ENCODE data around the gene CPT1C. TPM values are rescaled to one million over a fixed set of nuclear protein-coding genes. Genes with fewer than 3 reads are reported as not detected.
A peak's percentile ranks its signal among the peaks of the same experiment; 100 is the strongest.

Gene CPT1C
- total and polyA plus RNA-seq, 9 donors, result 5.4 to 16.0 (median 11.1) TPM

DNA sequence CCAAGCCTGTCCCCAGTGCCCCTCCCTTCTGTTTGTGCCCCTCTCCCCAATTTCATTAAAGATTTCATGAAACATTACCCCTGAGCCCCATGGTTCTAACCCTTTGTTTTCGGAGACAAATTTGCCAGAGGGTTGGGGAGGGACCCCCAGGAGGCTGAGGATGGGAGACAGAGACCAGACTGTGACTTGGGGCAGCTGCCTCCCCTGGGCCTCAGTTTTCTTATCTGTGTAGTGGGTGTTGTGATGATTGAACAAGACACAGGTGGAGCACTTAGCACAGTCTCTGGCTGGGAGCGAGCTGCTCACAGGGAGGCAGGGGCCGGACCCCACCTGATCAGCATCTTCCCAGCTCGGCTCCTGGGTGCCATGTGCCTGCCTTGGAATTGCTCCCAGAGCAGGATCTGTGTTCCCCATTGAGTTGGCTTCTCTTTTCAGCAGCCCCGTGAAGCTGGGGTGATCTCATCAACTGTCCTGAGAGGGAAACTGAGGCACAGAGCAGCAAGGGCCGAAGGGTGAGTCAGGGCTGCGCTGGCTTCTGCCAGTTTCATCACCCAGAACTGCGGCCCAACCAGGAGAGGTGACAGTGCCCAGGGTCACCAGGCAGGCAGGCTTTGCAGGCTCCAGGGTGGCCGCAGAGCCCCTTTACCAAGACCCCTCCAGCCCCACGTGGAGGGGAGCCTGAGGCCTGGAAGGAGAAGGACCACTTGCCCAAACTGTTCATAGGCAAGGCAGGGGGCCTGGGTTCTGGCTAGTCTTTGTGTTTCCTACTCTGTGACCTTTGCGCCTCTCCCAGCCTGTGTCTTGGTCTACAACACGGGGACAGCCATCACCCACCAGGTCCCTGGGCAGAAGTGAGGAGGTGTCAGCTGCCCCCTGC, 32.1 kb upstream of the CPT1C start:
- no peak overlapping the region for H3K4me3 ChIP-seq (ENCODE audit: low read length)
- peaks cover 2% of the 10 kb centered on the region for H3K4me1 ChIP-seq (ENCODE audit: control insufficient read depth, insufficient read depth, low read length)
- H3K27me3 ChIP-seq (ENCODE audit: control insufficient read depth, insufficient read depth, low read length), result no peaks in the 10 kb centered on the region
- H3K36me3 ChIP-seq (ENCODE audit: control insufficient read depth, insufficient read depth, low read length), result peaks cover 94% of the 10 kb centered on the region
- WGBS (ENCODE audit: insufficient coverage), result 82% methylated on average over 8 of the region's 12 CpGs
- DNase-seq, result no peak
- H3K27ac ChIP-seq (ENCODE audit: low read length), result no peak overlapping the region
- H3K9me3 ChIP-seq (replicated peaks; ENCODE audit: control insufficient read depth, low read depth, low read length), result no peaks in the 10 kb centered on the region

DNA sequence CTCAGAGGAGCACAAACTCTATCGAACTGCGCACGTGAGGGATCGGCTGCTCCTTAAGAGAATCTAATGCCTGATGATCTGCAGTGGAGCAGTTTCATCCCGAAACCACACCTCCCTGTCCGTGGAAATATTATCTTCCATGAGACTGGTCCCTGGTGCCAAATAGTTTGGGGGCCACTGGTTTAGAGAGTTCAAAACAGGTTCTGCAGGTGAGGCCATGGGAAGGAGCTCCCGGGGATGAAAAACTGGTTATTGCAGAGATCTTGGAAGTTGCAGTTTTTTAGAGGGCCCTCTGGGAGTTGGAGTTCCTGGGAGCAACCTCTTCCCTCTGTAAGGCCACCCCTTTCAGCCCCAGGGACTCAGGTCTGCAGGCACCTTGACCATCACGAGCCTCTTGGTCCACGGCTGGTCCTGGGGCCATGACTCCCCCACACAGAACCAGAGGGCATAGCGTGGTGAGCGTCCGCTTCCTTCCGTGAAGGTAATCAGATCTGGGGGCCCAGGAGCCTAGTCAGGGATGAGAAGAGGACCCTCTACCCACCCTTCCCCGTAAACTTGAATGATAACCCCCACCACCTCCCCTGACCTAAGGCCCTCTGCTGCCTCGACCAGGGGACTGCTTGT, 30.5 kb upstream of the CPT1C start:
- DNase-seq, result no peak
- Histone ChIP-seq H3K4me3 (ENCODE audit: low read length) (no peak overlapping the region), H3K27ac (ENCODE audit: low read length) (no peak overlapping the region), H3K9me3 (replicated peaks; ENCODE audit: control insufficient read depth, low read depth, low read length) (no peaks in the 10 kb centered on the region), H3K4me1 (ENCODE audit: control insufficient read depth, insufficient read depth, low read length) (peaks cover 13% of the 10 kb centered on the region), H3K27me3 (ENCODE audit: control insufficient read depth, insufficient read depth, low read length) (no peaks in the 10 kb centered on the region), H3K36me3 (ENCODE audit: control insufficient read depth, insufficient read depth, low read length) (peaks cover 78% of the 10 kb centered on the region)
- WGBS (ENCODE audit: insufficient coverage), result 94% methylated on average over 8 of the region's 15 CpGs

DNA sequence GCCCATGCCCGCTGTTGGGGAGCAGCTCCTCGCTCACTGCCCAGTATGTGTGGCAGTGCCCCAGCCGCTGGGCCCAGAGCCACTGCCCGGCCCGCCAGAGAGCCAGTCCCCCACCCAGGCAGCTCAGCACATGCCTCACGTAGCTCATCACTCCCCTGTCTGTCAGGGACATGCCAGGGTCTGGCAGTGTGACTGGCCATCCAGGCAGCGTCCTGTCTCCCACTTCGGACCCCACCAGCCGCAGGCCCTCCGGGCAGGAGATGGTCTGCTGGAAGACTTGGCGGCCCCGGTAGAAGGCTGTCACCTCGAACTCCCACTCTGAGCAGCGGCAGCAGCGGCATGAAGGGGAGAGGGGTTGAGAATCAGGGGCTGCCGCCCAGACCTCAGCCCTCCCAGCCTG, 28.9 kb upstream of the CPT1C start:
- DNase-seq, result no peak
- Histone ChIP-seq H3K4me1 (ENCODE audit: control insufficient read depth, insufficient read depth, low read length) (peaks cover 24% of the 10 kb centered on the region), H3K4me3 (ENCODE audit: low read length) (no peak overlapping the region), H3K9me3 (replicated peaks; ENCODE audit: control insufficient read depth, low read depth, low read length) (no peaks in the 10 kb centered on the region), H3K27ac (ENCODE audit: low read length) (no peak overlapping the region), H3K27me3 (ENCODE audit: control insufficient read depth, insufficient read depth, low read length) (no peaks in the 10 kb centered on the region), H3K36me3 (ENCODE audit: control insufficient read depth, insufficient read depth, low read length) (peaks cover 62% of the 10 kb centered on the region)
- 96% methylated on average over 13 of the region's 16 CpGs for WGBS (ENCODE audit: insufficient coverage)

DNA sequence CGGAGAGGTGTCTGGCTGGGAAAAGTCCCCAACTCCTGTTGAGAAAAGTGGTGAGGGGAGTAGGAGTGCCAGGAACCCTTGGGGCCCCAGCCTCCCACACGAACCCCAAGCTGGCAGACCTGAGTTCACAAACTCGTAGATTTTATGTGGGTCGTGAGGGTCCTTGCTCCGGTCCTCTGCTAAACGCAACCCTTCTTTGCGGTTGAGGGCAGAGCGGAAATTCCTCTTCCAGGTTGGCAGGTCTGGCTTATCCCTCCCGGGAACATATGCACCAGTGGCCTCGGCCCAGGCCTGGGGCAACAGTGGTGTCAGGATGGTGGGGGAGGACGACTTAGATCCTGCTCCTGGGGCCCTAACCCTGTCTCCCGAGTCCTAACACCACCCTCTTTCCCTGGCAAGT, 27.7 kb upstream of the CPT1C start:
- H3K36me3 ChIP-seq (ENCODE audit: control insufficient read depth, insufficient read depth, low read length), result peaks cover 50% of the 10 kb centered on the region
- H3K4me1 ChIP-seq (ENCODE audit: control insufficient read depth, insufficient read depth, low read length), result peaks cover 26% of the 10 kb centered on the region
- WGBS (ENCODE audit: insufficient coverage), result 90% methylated on average over 11 of the region's 12 CpGs
- H3K27ac ChIP-seq (ENCODE audit: low read length), result no peak overlapping the region
- no peak for DNase-seq
- H3K4me3 ChIP-seq (ENCODE audit: low read length), result no peak overlapping the region
- H3K9me3 ChIP-seq (replicated peaks; ENCODE audit: control insufficient read depth, low read depth, low read length), result no peaks in the 10 kb centered on the region
- H3K27me3 ChIP-seq (ENCODE audit: control insufficient read depth, insufficient read depth, low read length), result no peaks in the 10 kb centered on the region

DNA sequence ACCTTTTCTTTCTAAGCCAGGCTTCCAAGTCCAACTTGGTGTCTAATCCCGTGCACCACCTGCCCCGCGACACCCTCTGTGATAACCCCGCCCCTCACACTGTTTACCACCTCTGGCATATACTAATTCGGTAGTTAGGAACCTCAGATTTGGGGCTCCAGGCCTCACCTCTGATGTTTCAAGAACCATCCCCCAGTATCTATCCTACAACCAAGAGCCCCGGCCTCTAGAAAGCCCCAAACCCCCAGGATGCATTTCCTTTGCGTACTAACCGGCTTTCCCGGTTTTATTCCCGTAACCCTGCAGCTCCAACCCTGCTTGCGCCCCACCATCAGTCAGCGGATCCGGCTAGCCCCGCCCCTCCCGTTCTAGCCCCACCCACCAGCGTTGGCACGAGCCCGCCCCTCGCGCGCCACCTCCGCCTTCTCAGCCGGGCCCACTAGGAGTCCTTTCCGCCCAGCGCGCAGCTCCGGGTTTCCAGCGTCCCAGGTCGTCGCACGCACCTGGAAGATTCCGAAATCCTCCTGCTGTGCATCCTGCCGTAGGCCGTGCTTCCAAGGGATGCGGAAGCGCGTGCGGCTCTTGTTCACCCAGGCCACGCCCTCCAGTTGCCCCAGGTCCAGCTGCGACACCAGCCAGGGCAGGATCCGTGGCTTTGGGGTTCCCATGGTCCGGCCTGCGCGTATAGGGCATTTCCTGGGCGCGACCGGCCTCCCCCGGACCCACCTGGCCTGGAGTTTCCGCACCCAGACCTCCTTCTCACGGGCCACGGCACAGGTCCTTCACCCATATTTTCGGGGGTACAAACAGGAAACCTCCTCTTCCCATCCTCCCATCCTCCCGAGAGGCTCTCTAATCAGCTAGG, 26.5 kb upstream of the CPT1C start:
- Histone ChIP-seq H3K36me3 (ENCODE audit: control insufficient read depth, insufficient read depth, low read length) (peaks cover 47% of the 10 kb centered on the region), H3K27ac (ENCODE audit: low read length) (peak overlapping the region; percentile 91), H3K27me3 (ENCODE audit: control insufficient read depth, insufficient read depth, low read length) (no peaks in the 10 kb centered on the region), H3K9me3 (replicated peaks; ENCODE audit: control insufficient read depth, low read depth, low read length) (no peaks in the 10 kb centered on the region), H3K4me3 (ENCODE audit: low read length) (peak overlapping the region; percentile 80), H3K4me1 (ENCODE audit: control insufficient read depth, insufficient read depth, low read length) (peaks cover 26% of the 10 kb centered on the region)
- peak; percentile 82 for DNase-seq
- WGBS (ENCODE audit: insufficient coverage), result under 1% methylated on average over 52 of the region's 53 CpGs

DNA sequence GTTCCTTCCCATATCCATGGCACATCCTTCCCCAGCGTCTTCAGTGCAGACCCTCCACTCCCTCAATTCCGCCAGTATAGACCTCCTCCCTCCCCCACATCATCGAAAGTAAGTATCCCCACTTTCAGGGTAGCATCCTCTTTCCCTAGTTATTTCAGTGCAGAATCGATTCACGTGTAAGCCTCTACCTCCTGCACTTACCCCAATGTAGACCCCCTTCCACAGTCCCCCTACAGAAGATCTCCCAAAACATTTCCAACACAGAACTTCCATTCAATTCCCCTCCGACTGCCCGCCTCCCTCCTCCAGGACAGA, 25.9 kb upstream of the CPT1C start:
- no peaks in the 10 kb centered on the region for H3K9me3 ChIP-seq (replicated peaks; ENCODE audit: control insufficient read depth, low read depth, low read length)
- peaks cover 47% of the 10 kb centered on the region for H3K36me3 ChIP-seq (ENCODE audit: control insufficient read depth, insufficient read depth, low read length)
- H3K27me3 ChIP-seq (ENCODE audit: control insufficient read depth, insufficient read depth, low read length), result no peaks in the 10 kb centered on the region
- WGBS (ENCODE audit: insufficient coverage), result 1% methylated on average over 7 of the region's 7 CpGs
- no peak for DNase-seq
- H3K4me3 ChIP-seq (ENCODE audit: low read length), result peak overlapping the region; percentile 80
- peaks cover 26% of the 10 kb centered on the region for H3K4me1 ChIP-seq (ENCODE audit: control insufficient read depth, insufficient read depth, low read length)
- H3K27ac ChIP-seq (ENCODE audit: low read length), result peak overlapping the region; percentile 91

DNA sequence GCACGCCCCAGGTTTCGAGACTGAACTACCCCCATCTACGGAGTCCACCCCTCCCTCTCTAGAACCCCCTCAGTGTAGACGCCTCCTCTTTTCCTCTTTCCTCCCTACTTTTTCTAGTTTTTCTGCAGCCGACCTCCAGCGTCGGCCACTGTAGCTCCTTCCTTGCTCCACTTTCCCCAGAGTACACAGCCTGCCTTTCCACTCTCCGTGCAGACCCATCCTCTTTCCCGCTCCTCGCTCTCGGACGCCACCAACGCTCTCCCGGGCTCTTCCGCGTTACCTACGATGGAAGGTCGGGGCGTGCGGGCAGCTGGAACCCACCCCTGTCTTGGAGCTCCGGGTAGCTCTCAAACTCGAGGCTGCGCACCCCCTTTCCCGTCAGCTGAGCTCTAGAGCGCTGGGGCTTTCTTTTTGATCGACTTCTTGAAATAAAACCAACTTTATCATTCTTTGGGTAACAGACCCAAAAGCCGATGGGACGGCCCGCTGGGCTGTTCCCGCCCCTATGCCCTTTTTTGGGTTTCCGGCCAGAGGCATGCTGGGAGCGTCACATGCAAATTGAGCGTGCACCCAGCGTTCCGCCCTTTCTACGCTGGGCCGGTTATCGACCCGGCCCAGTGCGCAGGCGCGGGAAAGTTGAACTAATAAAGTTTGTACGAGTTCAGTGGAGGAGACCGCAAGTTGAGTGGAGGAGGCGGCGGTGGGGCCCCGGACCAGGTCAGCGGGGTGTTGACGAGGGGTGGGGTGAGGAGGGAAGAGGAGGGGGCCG, 25.4 kb upstream of the CPT1C start, which contains the start of the genes BCL2L12 and IRF3:
Gene BCL2L12, plus strand, starts transcription at position 583 of the 769 bp plus-strand sequence. CDS start 760 bp downstream, outside the sequence.
Gene IRF3, minus strand, starts transcription at position 507 of the 769 bp plus-strand sequence. CDS start 1,019 bp downstream, outside the sequence.
- Histone ChIP-seq H3K4me1 (ENCODE audit: control insufficient read depth, insufficient read depth, low read length) (peaks cover 26% of the 10 kb centered on the region), H3K9me3 (replicated peaks; ENCODE audit: control insufficient read depth, low read depth, low read length) (no peaks in the 10 kb centered on the region), H3K36me3 (ENCODE audit: control insufficient read depth, insufficient read depth, low read length) (peaks cover 45% of the 10 kb centered on the region), H3K27ac (ENCODE audit: low read length) (peak within 1 kb of the TSS; percentile 91), H3K27me3 (ENCODE audit: control insufficient read depth, insufficient read depth, low read length) (no peaks in the 10 kb centered on the region), H3K4me3 (ENCODE audit: low read length) (peak within 1 kb of the TSS; percentile 80)
- WGBS (ENCODE audit: insufficient coverage), result under 1% methylated on average over 50 of the region's 50 CpGs
- DNase-seq, result peak; percentile 99

DNA sequence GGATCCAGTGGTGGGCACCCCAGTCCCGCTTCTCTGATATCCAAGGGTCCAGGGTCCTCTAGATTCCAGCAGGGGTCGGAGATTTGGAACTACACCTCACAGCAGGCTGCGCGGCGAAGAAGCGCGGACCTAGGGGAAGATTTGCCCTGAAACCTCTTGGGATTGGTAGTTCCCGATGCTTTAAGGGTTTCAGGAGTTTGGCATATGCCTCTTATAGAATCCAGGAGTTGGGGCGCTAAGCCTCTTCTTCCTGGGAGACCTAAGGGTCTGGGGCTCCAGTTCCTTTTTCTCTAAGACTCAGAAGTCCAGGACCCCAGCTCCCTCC, 24.8 kb upstream of the CPT1C start:
- DNase-seq, result no peak
- H3K4me1 ChIP-seq (ENCODE audit: control insufficient read depth, insufficient read depth, low read length), result peaks cover 26% of the 10 kb centered on the region
- H3K4me3 ChIP-seq (ENCODE audit: low read length), result peak overlapping the region; percentile 80
- H3K27ac ChIP-seq (ENCODE audit: low read length), result peak overlapping the region; percentile 91
- no peaks in the 10 kb centered on the region for H3K9me3 ChIP-seq (replicated peaks; ENCODE audit: control insufficient read depth, low read depth, low read length)
- H3K27me3 ChIP-seq (ENCODE audit: control insufficient read depth, insufficient read depth, low read length), result no peaks in the 10 kb centered on the region
- peaks cover 40% of the 10 kb centered on the region for H3K36me3 ChIP-seq (ENCODE audit: control insufficient read depth, insufficient read depth, low read length)
- WGBS (ENCODE audit: insufficient coverage), result 0% methylated on average over 9 of the region's 9 CpGs

DNA sequence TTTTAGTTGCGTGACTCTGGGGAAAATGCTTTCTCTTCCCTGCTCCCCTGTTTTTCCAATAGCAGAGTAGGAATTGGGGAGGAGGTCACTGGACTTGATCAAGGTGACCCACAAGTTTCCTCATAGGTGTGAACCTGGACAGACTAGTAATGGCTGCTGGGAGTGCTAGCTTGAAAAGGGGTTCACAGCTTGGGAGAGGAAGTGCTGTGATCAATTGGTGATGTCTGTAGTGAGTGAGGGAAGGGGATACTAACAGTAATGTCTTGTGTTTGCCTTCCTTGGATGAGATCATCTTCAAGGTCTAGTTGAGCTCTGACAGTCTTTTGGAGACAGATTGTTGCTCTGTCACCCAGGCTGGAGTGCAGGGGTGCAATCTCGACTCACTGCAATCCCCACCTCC, 23.4 kb upstream of the CPT1C start:
- 83% methylated on average over 1 of the region's 2 CpGs for WGBS (ENCODE audit: insufficient coverage)
- DNase-seq, result no peak
- Histone ChIP-seq H3K4me1 (ENCODE audit: control insufficient read depth, insufficient read depth, low read length) (peaks cover 29% of the 10 kb centered on the region), H3K9me3 (replicated peaks; ENCODE audit: control insufficient read depth, low read depth, low read length) (no peaks in the 10 kb centered on the region), H3K4me3 (ENCODE audit: low read length) (no peak overlapping the region), H3K27ac (ENCODE audit: low read length) (no peak overlapping the region), H3K36me3 (ENCODE audit: control insufficient read depth, insufficient read depth, low read length) (peaks cover 27% of the 10 kb centered on the region), H3K27me3 (ENCODE audit: control insufficient read depth, insufficient read depth, low read length) (no peaks in the 10 kb centered on the region)
